ENCODE measurements around the gene GNA12. TPM values are rescaled to one million over a fixed set of nuclear protein-coding genes. Genes with fewer than 3 reads are reported as not detected.
"Not testable (repeated sequence)": the region's sequence is repeated elsewhere in the genome, so short reads cannot be mapped to it uniquely, and the experiment has no call there.

Gene GNA12
- polyA plus RNA-seq, 1 donor = 41.0 TPM

DNA sequence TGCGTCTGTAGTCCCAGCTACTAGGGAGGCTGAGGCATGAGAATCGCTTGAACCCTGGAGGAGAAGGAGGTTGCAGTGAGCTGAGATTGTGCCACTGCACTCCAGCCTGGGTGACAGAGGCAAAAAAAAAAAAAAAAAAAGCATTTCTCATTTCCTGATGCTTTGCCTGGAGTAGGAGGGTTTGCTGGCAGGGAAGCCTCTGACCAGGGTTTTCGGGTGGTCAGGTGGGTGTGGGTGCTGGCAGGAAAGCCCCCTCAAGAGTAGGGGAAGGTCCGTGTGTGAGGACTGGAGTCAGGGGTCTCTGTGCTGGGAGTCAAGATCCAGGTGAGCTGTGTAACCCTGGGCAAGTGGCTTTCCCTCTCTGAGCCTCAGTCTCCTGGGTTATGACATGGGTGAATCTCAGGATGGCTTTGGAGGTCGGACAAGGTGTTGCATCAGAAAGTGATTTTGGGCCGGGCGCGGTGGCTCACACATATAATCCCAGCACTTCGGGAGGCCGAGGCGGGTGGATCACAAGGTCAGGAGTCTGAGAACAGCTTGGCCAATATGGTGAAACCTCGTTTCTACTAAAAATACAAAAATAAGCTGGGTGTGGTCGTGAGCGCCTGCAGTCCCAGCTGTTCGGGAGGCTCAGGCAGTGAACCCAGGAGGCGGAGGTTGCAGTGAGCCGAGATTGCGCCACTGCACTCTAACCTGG is 152.9 kb downstream of the GNA12 start:
- DNase-seq = no peak

- DNase-seq = no peak
Measured at GRCh38 chr7:2689951-2690705, 154.0 kb downstream of the GNA12 start.

- DNase-seq = no peak
Measured at GRCh38 chr7:2689343-2689847, 154.7 kb downstream of the GNA12 start.

GRCh38 chr7:2688409-2689342 is 155.4 kb downstream of the GNA12 start:
- no peak for DNase-seq

DNA sequence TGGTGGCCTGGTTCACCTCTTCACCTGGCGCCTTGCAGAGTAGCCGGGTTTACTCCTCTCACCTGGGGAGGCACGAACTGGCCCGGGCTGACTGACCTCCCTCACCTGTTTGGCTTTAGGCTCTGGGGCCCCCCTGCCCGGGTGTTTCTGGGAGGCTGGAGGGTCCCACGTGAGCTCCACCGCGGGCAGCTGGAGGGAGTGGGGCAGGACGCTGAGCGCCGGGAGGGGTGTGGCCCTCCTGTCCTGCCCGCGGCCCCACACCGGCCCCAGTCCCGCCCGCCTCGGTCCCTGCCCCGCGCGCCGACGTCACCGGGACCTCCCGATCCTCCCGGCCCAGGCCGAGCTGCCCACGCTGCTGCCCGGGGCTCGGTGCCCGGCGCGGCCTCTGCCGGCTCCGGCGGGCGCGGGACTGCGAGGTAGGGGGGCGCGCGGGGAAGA is 156.2 kb downstream of the GNA12 start, which contains the start of gene AMZ1:
AMZ1 (plus strand) TSS at position 322 of the 438 bp plus-strand sequence. CDS start 12,250 bp downstream, outside the sequence.
- no peak for DNase-seq

DNA sequence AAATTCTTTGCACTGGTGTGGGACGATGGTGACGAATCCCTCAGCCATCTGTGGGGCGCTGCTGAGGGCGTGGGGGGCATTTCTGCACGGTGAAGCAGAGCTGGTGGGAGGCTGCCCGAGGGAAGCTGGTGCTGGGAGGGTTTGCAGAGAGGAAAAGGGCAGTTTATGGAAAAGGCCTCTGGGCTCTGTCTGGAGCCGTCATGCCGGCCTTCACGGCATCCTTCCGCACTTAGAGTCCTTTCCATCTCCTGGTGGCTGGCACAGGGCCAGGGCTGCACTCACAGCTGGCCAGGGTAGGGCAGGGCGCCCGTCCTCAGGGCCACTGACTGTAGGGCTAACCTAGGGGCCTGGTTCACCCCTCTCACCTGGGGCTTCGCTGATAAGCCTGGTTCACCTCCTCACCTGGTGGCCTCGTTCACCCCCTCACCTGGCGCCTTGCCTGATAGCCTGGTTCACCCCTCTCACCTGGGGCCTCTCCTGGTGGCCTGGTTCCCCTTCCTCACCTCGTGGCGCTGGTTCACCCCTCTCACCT is 156.7 kb downstream of the GNA12 start:
- DNase-seq = no peak

GRCh38 chr7:2686101-2686500 is 158.0 kb downstream of the GNA12 start:
- DNase-seq = no peak

DNA sequence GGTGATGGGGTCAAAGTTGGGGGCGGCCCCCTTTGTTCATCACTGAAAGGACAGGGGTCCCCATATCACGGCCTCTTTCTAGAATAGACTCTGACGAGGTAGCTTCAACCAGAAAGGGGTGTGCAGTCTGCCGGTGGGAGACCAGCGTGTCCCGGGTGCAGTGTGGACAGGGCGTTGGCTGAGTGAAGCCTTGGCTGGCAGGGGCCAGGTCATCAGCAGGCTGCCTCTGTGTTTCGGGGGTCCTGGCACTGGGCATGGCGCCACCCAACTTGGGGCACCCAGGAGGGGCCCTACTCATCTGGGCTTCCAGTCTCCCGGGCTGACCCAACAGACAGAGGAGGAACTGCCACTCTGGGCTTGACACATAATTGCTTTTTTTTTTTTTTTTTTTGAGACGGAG is 159.6 kb downstream of the GNA12 start:
- no peak for DNase-seq

GRCh38 chr7:2681929-2682799 is 161.9 kb downstream of the GNA12 start:
- no peak for DNase-seq

GRCh38 chr7:2680792-2681490 is 163.2 kb downstream of the GNA12 start:
- no peak for DNase-seq

DNA sequence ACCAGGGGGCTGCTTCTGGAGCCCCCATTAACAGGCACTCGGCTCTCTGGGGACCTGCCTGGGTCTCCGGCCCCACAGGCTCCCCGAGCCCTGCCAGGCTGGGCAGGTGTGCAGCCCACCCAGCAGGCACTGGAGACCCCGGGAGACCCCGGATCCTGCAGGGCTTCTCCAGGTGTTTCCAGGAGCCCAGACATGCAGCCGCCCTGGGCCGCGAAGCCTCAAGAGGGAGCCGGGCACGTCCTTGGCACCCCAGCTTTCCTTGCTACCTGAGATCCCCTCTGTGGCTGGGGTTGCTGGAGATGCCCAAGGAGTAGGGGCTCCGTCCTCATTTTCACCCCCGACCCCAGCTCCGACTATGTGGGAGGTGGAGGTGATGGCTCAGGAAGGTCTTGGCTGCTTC is 163.9 kb downstream of the GNA12 start:
- no peak for DNase-seq

DNA sequence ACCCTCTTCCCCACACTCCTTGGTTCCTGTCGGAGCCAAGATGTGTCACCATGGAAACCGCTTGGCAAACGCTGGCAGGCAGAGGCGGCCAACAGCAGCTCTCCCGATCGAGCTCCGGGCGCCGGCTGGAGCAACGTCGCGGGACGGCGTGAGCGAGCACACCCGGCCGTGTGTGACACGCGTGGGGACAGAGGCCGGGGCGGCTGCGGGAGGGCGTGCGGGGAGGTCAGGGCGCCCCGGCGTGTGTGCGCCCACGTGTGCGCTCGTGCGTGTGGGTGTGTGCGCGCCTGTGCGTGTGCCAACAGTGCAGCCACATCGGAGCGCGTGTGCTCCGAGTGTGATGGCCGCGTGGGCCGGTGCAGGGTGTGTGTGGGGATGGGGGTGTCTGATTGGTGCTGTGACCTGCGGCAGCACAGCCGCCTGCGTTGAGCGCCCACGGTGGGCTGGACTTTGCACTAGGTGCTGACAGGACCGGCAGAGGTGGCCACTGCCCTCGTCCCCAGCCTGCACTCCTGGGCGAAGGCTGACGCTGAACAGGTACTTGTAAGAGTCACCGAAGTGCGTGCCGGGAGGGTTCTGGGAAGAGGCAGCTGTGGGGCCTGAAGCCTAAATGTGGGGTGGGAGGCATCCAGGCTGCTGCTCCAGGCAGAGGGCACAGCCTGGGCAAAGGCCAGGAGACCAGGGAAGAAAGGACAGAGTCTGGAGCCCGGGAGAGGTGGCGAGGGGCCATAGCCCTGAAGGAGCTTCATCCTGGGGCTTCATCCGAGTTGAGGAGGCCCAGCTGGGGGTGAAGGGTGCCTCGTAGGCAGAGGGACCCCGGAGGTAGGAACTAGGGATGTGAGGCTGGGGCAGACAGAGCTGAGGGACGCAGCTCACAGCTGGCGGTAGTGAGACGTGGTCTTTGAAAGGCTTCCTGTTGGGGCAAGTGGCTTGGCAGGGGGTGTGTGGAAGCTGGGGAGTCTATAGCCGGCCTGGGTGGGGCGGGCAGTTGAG is 164.7 kb downstream of the GNA12 start:
- not testable (repeated sequence) for DNase-seq

GRCh38 chr7:2678454-2678853 is 165.7 kb downstream of the GNA12 start:
- DNase-seq = not testable (repeated sequence)

Other genes starting within 250 kb of the GNA12 start
- gene TTYH3, start 212.3 kb downstream of the GNA12 start, polyA plus RNA-seq (ENCODE audit: insufficient read length) = 84.3 TPM
- 0.63 TPM for gene AMZ1, start 156.1 kb downstream of the GNA12 start, polyA plus RNA-seq (ENCODE audit: insufficient read length)
- 1.1 TPM for gene CARD11, start 199.6 kb upstream of the GNA12 start, polyA plus RNA-seq (ENCODE audit: insufficient read length)